Esophagus muscularis mucosa (tissue), 3 donors: ENCODE results near the gene BTNL2.

Experiments used
- CTCF ChIP-seq, 3 experiments: fragments of 200-600 bp in 2 of 3; fragments of 450-650 bp in 1 of 3; sonication (generic) in 2 of 3; IDR thresholded peaks; one replicate each; pipeline ENCODE4 v1.5.1; 2017 to 2019; ENCODE audit warnings: antibody characterized with exemption in 3 of 3, mild to moderate bottlenecking in 2 of 3, moderate library complexity in 1 of 3
- POLR2A ChIP-seq: fragments of 450-650 bp; IDR thresholded peaks from one replicate; pipeline ENCODE4 v1.6.1; 2017; ENCODE audit warnings: antibody characterized with exemption, moderate library complexity, mild to moderate bottlenecking, low read depth
- POLR2AphosphoS5 ChIP-seq, 2 donors: sonication (generic); formaldehyde crosslinking; IDR thresholded peaks; one replicate each; pipeline ENCODE4 v1.6.1; 2017; ENCODE audit warnings: antibody characterized with exemption in 2 of 2

GRCh38 chr6:32427218-32427617 lies 20.2 kb upstream of the BTNL2 start:
- TF ChIP-seq CTCF (IDR thresholded peaks at IDR 0.05) (no peak), POLR2A (no peak), POLR2AphosphoS5 (IDR thresholded peaks at IDR 0.05) (no peak)
